Neutrophil (primary cell): ENCODE results near the gene MARF1.
"Not testable (repeated sequence)": the region's sequence is repeated elsewhere in the genome, so short reads cannot be mapped to it uniquely, and the experiment has no call there.

Source experiments
- H3K27ac ChIP-seq: fragments of 200-600 bp; sonication (generic); 2 replicates; pipeline ENCODE4 v1.5.1; 2016; ENCODE audit warnings: mild to moderate bottlenecking, moderate library complexity
- H3K27me3 ChIP-seq: fragments of 200-600 bp; sonication (generic); 2 replicates; pipeline ENCODE4 v1.6.0; 2016; ENCODE audit warnings: mild to moderate bottlenecking
- H3K36me3 ChIP-seq: fragments of 200-600 bp; sonication (generic); 2 replicates; pipeline ENCODE4 v1.5.1; 2017
- H3K4me1 ChIP-seq, 2 experiments: fragments of 200-600 bp in 1 of 2; sonication (generic) in 1 of 2; 1 replicate in 1 of 2; 2 replicates in 1 of 2; pipeline versions ENCODE4 v1.5.1 to v1.6.1; 2013 to 2016; ENCODE audit warnings: low read depth in 1 of 2, low read length in 1 of 2, mild to moderate bottlenecking in 1 of 2, moderate library complexity in 1 of 2; ENCODE audit not compliant: control insufficient read depth in 1 of 2, insufficient read depth in 1 of 2
- H3K4me3 ChIP-seq, 2 experiments: fragments of 200-600 bp in 1 of 2; sonication (generic) in 1 of 2; 1 replicate in 1 of 2; 2 replicates in 1 of 2; pipeline ENCODE4 v1.5.1; 2013 to 2016; ENCODE audit warnings: low read depth in 1 of 2, low read length in 1 of 2, mild to moderate bottlenecking in 1 of 2, moderate library complexity in 1 of 2
- H3K9me3 ChIP-seq: fragments of 200-600 bp; sonication (generic); 2 replicates; pipeline ENCODE4 v1.5.1; 2016
- CTCF ChIP-seq: fragments of 200-600 bp; sonication (generic); IDR thresholded peaks from 2 replicates; pipeline ENCODE4 v1.5.1; 2016; ENCODE audit warnings: antibody characterized with exemption

MARF1 gene

DNA sequence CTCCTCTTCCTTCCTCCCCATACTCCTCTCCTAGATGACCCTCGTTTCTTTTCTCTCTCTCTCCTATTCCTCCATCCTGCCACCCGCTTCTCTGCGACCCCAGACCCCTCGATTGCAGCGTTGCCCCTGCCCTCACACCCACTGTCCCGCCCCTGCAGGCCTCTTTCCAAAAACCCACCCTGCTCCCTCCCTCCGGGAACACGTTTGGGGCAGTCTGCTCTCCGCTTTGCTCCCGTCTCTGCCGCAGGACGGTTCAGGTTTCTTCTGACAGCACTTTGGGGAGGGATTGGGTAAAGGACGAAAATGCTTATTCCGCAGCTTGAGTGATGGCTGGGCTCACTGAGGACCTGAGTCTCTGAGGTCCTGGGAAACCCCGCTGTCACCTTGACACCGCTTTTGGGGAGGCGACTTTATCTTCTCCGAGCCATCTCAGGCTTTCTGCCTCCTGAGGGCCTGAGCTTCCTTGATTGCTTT, 7.8 kb upstream of the MARF1 start:
- no peak for TF ChIP-seq CTCF
- peak overlapping the region; percentile 95 for H3K27ac ChIP-seq
- H3K4me1 ChIP-seq, result peaks cover 30 to 35% of the 10 kb centered on the region in 2 experiments
- no peaks in the 10 kb centered on the region for H3K27me3 ChIP-seq
- H3K4me3 ChIP-seq, result peak overlapping the region; percentile 97 to 98
- H3K36me3 ChIP-seq, result peaks cover 31% of the 10 kb centered on the region
- H3K9me3 ChIP-seq, result no peaks in the 10 kb centered on the region

- TF ChIP-seq CTCF, result peak; percentile 65
- peaks cover 29% of the 10 kb centered on the region for H3K36me3 ChIP-seq
- H3K27me3 ChIP-seq, result no peaks in the 10 kb centered on the region
- no peaks in the 10 kb centered on the region for H3K9me3 ChIP-seq
- H3K27ac ChIP-seq, result peak within 1 kb of the TSS; percentile 95
- H3K4me1 ChIP-seq, result peaks cover 30 to 35% of the 10 kb centered on the region in 2 experiments
- H3K4me3 ChIP-seq, result peak within 1 kb of the TSS; percentile 97 to 98
Measured at GRCh38 chr16:15650019-15650697, 7.2 kb upstream of the MARF1 start, which contains the start of gene NDE1. TSS of gene NDE1 (plus strand) at chr16:15650245. CDS start at chr16:15664779, 14,534 bp downstream.

- peak overlapping the region; percentile 97 to 98 for H3K4me3 ChIP-seq
- TF ChIP-seq CTCF, result no peak
Measured at GRCh38 chr16:15649727-15650018, 6.7 kb upstream of the MARF1 start.

GRCh38 chr16:15649311-15649710, 6.4 kb upstream of the MARF1 start:
- not testable (repeated sequence) for H3K9me3 ChIP-seq, H3K27me3 ChIP-seq
- peaks cover 30 to 31% of the 10 kb centered on the region in 2 experiments for H3K4me1 ChIP-seq
- H3K27ac ChIP-seq, result peak overlapping the region; percentile 95
- peaks cover 22% of the 10 kb centered on the region for H3K36me3 ChIP-seq
- H3K4me3 ChIP-seq, result peak overlapping the region; percentile 97 to 98

More at GRCh38 chr16:15649727-15650018, 6.7 kb upstream of the MARF1 start:
- Histone ChIP-seq H3K36me3 (peaks cover 24% of the 10 kb centered on the region), H3K4me1 (peaks cover 30 to 31% of the 10 kb centered on the region in 2 experiments), H3K27me3 (no peaks in the 10 kb centered on the region), H3K27ac (peak overlapping the region; percentile 95), H3K9me3 (no peaks in the 10 kb centered on the region)

- Histone ChIP-seq H3K9me3 (no peaks in the 10 kb centered on the region), H3K27ac (no peak overlapping the region), H3K4me3 (no peak overlapping the region), H3K36me3 (peaks cover 15% of the 10 kb centered on the region), H3K27me3 (no peaks in the 10 kb centered on the region), H3K4me1 (peaks cover 37% of the 10 kb centered on the region in 2 experiments)
- no peak for TF ChIP-seq CTCF
Measured at GRCh38 chr16:15648135-15648730, 5.3 kb upstream of the MARF1 start.
